ENCODE measurements around the gene LRRC34.

DNA sequence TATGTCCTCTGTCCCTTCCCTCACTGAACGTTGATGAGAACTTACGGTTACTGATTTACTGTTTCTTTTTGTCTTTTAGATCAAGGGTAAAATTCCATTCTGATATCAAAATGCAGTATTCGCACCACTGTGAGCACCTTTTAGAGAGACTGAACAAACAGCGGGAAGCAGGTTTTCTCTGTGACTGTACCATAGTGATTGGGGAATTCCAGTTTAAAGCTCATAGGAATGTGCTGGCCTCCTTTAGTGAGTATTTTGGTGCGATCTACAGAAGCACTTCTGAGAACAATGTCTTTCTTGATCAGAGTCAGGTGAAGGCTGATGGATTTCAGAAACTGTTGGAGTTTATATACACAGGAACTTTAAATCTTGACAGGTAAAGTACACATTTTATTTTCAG is 38.5 kb downstream of the LRRC34 start:
- no peak for TF ChIP-seq SPI1 (IDR thresholded peaks at IDR 0.05; ENCODE audit: borderline replicate concordance, low read depth)
- TF ChIP-seq, protein P1, sequence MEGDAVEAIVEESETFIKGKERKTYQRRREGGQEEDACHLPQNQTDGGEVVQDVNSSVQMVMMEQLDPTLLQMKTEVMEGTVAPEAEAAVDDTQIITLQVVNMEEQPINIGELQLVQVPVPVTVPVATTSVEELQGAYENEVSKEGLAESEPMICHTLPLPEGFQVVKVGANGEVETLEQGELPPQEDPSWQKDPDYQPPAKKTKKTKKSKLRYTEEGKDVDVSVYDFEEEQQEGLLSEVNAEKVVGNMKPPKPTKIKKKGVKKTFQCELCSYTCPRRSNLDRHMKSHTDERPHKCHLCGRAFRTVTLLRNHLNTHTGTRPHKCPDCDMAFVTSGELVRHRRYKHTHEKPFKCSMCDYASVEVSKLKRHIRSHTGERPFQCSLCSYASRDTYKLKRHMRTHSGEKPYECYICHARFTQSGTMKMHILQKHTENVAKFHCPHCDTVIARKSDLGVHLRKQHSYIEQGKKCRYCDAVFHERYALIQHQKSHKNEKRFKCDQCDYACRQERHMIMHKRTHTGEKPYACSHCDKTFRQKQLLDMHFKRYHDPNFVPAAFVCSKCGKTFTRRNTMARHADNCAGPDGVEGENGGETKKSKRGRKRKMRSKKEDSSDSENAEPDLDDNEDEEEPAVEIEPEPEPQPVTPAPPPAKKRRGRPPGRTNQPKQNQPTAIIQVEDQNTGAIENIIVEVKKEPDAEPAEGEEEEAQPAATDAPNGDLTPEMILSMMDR (IDR thresholded peaks at IDR 0.05; ENCODE audit: insufficient read depth, low read length) = no peak
- TF ChIP-seq, protein P2, sequence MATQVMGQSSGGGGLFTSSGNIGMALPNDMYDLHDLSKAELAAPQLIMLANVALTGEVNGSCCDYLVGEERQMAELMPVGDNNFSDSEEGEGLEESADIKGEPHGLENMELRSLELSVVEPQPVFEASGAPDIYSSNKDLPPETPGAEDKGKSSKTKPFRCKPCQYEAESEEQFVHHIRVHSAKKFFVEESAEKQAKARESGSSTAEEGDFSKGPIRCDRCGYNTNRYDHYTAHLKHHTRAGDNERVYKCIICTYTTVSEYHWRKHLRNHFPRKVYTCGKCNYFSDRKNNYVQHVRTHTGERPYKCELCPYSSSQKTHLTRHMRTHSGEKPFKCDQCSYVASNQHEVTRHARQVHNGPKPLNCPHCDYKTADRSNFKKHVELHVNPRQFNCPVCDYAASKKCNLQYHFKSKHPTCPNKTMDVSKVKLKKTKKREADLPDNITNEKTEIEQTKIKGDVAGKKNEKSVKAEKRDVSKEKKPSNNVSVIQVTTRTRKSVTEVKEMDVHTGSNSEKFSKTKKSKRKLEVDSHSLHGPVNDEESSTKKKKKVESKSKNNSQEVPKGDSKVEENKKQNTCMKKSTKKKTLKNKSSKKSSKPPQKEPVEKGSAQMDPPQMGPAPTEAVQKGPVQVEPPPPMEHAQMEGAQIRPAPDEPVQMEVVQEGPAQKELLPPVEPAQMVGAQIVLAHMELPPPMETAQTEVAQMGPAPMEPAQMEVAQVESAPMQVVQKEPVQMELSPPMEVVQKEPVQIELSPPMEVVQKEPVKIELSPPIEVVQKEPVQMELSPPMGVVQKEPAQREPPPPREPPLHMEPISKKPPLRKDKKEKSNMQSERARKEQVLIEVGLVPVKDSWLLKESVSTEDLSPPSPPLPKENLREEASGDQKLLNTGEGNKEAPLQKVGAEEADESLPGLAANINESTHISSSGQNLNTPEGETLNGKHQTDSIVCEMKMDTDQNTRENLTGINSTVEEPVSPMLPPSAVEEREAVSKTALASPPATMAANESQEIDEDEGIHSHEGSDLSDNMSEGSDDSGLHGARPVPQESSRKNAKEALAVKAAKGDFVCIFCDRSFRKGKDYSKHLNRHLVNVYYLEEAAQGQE (IDR thresholded peaks at IDR 0.05; ENCODE audit: insufficient replicate concordance, low read depth) = no peak
- TF ChIP-seq POLR2AphosphoS5 (IDR thresholded peaks at IDR 0.05; ENCODE audit: low read depth) = no peak
